Nephron (organoid): Measurements from ENCODE around the gene ZNF148.

ENCODE experiments used
- H3K27ac Mint-ChIP-seq, 3 experiments: 2 replicates each; pipeline ENCODE4 v1.8.0; 2020; ENCODE audit warnings: mixed read lengths in 3 of 3, mild to moderate bottlenecking in 2 of 3, moderate library complexity in 1 of 3
- H3K27me3 Mint-ChIP-seq: 2 replicates; pipeline ENCODE4 v1.8.0; 2021; ENCODE audit warnings: low read depth, mild to moderate bottlenecking, moderate library complexity, mixed read lengths
- H3K36me3 Mint-ChIP-seq: 2 replicates; pipeline ENCODE4 v1.8.0; 2020; ENCODE audit warnings: low read depth, mixed read lengths
- H3K4me1 Mint-ChIP-seq: 2 replicates; pipeline ENCODE4 v1.8.0; 2020; ENCODE audit warnings: mixed read lengths
- H3K4me3 Mint-ChIP-seq, 3 experiments: 2 replicates each; pipeline ENCODE4 v1.8.0; 2020; ENCODE audit warnings: mild to moderate bottlenecking in 3 of 3, mixed read lengths in 3 of 3, moderate library complexity in 2 of 3
- H3K9me3 Mint-ChIP-seq: 2 replicates; pipeline ENCODE4 v1.8.0; 2020; ENCODE audit warnings: mixed read lengths
- TF ChIP-seq, protein P1 (sequence below), 3 experiments: fragments of 200-600 bp; sonication (generic); IDR thresholded peaks; one replicate each; pipeline ENCODE4 v1.5.0; 2021; ENCODE audit warnings: antibody characterized with exemption in 3 of 3; ENCODE audit not compliant: unreplicated experiment in 3 of 3

The ZNF148 gene

DNA sequence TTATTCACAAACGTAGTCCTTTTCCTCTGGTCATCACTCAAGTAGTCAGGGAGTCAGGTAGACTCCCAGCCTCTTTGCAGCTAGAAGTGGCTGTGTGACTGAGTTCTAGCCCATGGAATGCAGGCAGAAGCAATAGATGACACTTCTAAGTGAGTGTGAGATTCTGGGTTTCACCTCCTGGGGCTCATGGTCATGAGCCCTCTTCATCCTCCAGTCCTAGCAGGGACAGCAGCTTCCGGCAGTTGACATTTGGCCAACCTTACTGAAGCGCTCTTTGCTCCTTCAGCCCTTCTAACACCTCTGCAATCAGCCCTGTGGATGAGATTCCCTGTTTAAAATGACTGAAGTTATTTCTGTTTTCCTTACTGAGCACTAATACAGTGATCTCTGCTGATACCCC is 184.3 kb downstream of the ZNF148 start:
- H3K27me3 Mint-ChIP-seq: peaks cover 14% of the 10 kb centered on the region
- no peaks in the 10 kb centered on the region for H3K36me3 Mint-ChIP-seq
- peak overlapping the region in 1 of 3 experiments; percentile 65 for H3K27ac Mint-ChIP-seq
- peaks cover 21% of the 10 kb centered on the region for H3K4me1 Mint-ChIP-seq
- H3K9me3 Mint-ChIP-seq: no peaks in the 10 kb centered on the region
- H3K4me3 Mint-ChIP-seq: no peak overlapping the region
- TF ChIP-seq, protein P1, sequence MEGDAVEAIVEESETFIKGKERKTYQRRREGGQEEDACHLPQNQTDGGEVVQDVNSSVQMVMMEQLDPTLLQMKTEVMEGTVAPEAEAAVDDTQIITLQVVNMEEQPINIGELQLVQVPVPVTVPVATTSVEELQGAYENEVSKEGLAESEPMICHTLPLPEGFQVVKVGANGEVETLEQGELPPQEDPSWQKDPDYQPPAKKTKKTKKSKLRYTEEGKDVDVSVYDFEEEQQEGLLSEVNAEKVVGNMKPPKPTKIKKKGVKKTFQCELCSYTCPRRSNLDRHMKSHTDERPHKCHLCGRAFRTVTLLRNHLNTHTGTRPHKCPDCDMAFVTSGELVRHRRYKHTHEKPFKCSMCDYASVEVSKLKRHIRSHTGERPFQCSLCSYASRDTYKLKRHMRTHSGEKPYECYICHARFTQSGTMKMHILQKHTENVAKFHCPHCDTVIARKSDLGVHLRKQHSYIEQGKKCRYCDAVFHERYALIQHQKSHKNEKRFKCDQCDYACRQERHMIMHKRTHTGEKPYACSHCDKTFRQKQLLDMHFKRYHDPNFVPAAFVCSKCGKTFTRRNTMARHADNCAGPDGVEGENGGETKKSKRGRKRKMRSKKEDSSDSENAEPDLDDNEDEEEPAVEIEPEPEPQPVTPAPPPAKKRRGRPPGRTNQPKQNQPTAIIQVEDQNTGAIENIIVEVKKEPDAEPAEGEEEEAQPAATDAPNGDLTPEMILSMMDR (IDR thresholded peaks at IDR 0.05; ENCODE audit: unreplicated experiment in 3 of 3): no peak

DNA sequence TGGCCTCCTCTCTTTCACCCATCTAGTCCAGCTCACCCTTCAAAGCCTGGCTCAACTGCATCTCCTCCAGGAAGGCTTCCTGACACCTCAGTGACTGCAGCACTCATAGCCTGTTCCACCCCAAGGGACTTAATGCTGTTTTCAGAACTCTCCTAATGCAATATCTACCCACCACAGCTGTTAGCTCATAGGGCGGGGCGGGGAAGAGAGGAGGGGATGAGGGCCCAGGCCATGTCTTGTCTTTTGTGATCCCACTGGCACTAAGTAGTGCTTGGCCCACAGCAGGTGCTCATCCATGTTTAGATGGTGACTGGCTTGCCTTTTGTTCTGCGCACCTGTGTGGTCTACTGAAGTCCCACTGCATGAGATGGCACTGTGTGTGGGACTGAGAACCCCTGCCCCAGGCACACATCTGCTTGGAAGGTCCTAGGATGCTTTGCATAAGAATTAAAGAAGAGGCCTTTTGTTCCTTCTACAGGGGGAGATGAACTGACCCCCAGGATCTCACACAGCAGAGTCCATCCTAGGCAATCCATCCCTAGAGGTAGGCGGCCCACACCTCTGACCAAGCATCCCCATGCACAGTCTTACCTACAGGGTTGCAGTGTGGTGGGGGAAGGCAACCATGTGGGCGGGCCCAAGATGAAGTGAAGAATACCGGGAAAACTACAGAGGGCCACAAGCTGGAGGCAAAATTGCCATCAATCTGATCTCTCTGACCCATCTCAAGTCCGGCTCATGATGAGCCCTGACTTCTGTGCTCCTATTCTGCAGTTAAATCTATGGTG is 185.6 kb downstream of the ZNF148 start:
- TF ChIP-seq, protein P1 (IDR thresholded peaks at IDR 0.05; ENCODE audit: unreplicated experiment in 3 of 3): no peak
- Mint-ChIP-seq H3K27ac (peak overlapping the region in 1 of 3 experiments; percentile 25), H3K9me3 (no peaks in the 10 kb centered on the region), H3K27me3 (peaks cover 8% of the 10 kb centered on the region), H3K36me3 (no peaks in the 10 kb centered on the region), H3K4me1 (peaks cover 24% of the 10 kb centered on the region), H3K4me3 (no peak overlapping the region)

DNA sequence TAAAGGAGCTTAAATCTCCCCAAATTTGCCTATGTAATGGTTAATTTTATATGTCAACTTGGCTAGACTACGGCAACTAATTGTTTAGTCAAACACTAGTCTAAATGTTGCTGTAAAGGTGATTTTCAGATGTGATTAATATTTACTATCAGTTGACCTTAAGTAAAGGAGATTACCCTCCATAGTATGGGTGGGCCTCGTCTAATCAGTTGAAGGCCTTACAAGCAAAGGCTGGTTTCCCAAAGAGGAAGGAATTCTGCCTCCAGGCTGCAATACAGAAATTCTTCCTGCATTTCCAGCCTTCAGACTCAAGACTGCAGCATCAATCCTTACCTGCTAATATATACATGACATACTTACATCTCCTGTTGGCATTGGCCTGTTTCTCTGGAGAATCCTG is 186.2 kb downstream of the ZNF148 start:
- peaks cover 8% of the 10 kb centered on the region for H3K27me3 Mint-ChIP-seq
- peak overlapping the region in 1 of 3 experiments; percentile 25 for H3K27ac Mint-ChIP-seq
- no peaks in the 10 kb centered on the region for H3K9me3 Mint-ChIP-seq
- H3K4me1 Mint-ChIP-seq: peaks cover 27% of the 10 kb centered on the region
- no peaks in the 10 kb centered on the region for H3K36me3 Mint-ChIP-seq
- TF ChIP-seq, protein P1 (IDR thresholded peaks at IDR 0.05; ENCODE audit: unreplicated experiment in 3 of 3): no peak
- H3K4me3 Mint-ChIP-seq: no peak overlapping the region

DNA sequence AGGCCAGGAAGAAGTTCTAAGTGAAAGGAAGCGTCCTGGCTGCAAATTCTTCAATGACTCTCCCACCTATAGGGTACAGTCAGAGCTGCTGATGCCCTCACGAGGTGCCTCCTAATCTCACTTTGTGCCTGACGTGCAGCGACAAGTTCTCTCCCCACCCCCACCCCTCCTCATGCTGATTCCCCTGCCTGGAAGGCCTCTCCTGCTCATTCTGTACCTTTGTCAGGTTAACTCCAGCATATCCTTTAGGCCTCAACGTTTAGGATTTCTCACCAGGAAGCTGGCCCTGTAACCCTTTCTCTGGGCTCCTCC is 187.6 kb downstream of the ZNF148 start:
- peak overlapping the region in 2 of 3 experiments; percentile 30 to 94 for H3K27ac Mint-ChIP-seq
- H3K27me3 Mint-ChIP-seq: no peaks in the 10 kb centered on the region
- TF ChIP-seq, protein P1 (IDR thresholded peaks at IDR 0.05; ENCODE audit: unreplicated experiment in 3 of 3): no peak
- no peaks in the 10 kb centered on the region for H3K9me3 Mint-ChIP-seq
- H3K36me3 Mint-ChIP-seq: no peaks in the 10 kb centered on the region
- H3K4me3 Mint-ChIP-seq: no peak overlapping the region
- H3K4me1 Mint-ChIP-seq: peaks cover 27% of the 10 kb centered on the region

DNA sequence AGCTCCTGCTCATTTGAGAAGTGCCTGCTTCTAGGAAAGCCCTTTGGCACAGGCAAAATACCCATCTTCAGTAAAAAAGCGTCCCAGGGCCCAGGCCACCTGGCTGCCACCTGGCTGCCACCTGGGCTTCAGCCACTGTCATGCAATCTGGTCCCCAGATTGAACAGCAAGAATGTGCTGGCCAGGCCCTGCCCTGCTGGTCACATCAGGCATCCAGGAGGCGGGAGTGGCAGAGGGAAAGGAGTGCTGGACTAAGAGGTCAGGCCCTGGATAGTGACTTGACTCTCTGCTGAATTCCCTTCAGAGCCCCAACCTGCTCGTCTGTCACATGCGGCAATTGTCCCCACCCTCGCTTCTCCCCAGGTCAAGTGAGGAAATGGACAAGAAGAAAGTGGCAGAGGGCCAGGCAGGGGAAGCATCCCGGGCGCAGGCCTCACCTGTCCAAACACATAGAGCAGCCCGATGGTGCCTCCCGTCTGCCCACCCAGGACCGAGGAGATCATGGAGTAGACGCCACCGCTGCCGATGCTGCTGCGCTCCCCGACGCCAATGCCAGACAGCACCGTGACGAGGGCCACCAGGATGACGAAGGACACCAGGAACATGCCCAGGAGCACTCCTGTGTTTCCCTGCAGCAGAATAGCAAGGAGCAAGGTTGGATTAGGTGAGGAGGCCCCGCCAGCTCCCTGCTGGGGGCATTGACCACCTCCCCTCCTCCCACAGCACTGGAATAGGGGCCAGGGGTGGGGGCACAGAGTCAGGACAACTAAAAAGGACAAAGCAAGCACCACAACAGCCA is 188.1 kb downstream of the ZNF148 start:
- Mint-ChIP-seq H3K36me3 (no peaks in the 10 kb centered on the region), H3K27me3 (no peaks in the 10 kb centered on the region), H3K27ac (peak overlapping the region; percentile 86 to 94 (median 89)), H3K9me3 (no peaks in the 10 kb centered on the region), H3K4me3 (peak overlapping the region in 1 of 3 experiments; percentile 4), H3K4me1 (peaks cover 27% of the 10 kb centered on the region)
- TF ChIP-seq, protein P1 (IDR thresholded peaks at IDR 0.05; ENCODE audit: unreplicated experiment in 3 of 3): no peak
